ENCODE measurements around the gene SNX4. TPM values are rescaled to one million over a fixed set of nuclear protein-coding genes. Genes with fewer than 3 reads are reported as not detected.

Gene SNX4
- total and polyA plus RNA-seq, 5 donors from 2014 or later: 23.0 to 36.6 (median 26.0) TPM

- Mint-ChIP-seq H3K4me3 (no peak overlapping the region), H3K27me3 (no peaks in the 10 kb centered on the region), H3K27ac (no peak overlapping the region), H3K36me3 (peaks cover 25% of the 10 kb centered on the region), H3K4me1 (no peaks in the 10 kb centered on the region), H3K9me3 (no peaks in the 10 kb centered on the region)
- ATAC-seq (ENCODE audit: low read depth in 2 of 2) (no peak), DNase-seq (no peak)
- H3K27me3 ChIP-seq (ENCODE audit: control insufficient read depth, insufficient read depth, low read length): no peaks in the 10 kb centered on the region
- no peaks in the 10 kb centered on the region for H3K9me3 ChIP-seq (ENCODE audit: control insufficient read depth in 2 of 2, low read length in 2 of 2)
- peaks cover 32% of the 10 kb centered on the region for H3K36me3 ChIP-seq (ENCODE audit: control insufficient read depth, insufficient read depth, low read length)
- no peak overlapping the region for H3K4me3 ChIP-seq (ENCODE audit: low read depth, low read length)
- H3K4me1 ChIP-seq (ENCODE audit: control insufficient read depth, insufficient read depth, low read length, poor library complexity, severe bottlenecking): no peaks in the 10 kb centered on the region
- no peak overlapping the region for H3K27ac ChIP-seq (ENCODE audit: insufficient read depth, low read length, poor library complexity, severe bottlenecking)
These were observed 58.1 kb downstream of the SNX4 start for GRCh38 chr3:125461896-125462295.

- no peak overlapping the region for H3K4me3 Mint-ChIP-seq
- no peak overlapping the region for H3K4me3 ChIP-seq (ENCODE audit: low read depth, low read length)
- no peaks in the 10 kb centered on the region for H3K27me3 Mint-ChIP-seq
- no peak overlapping the region for H3K27ac Mint-ChIP-seq
- no peaks in the 10 kb centered on the region for H3K4me1 Mint-ChIP-seq
- H3K9me3 ChIP-seq (ENCODE audit: control insufficient read depth in 2 of 2, low read length in 2 of 2): no peaks in the 10 kb centered on the region
- H3K27ac ChIP-seq (ENCODE audit: insufficient read depth, low read length, poor library complexity, severe bottlenecking): no peak overlapping the region
- DNase-seq: no peak
- no peaks in the 10 kb centered on the region for H3K4me1 ChIP-seq (ENCODE audit: control insufficient read depth, insufficient read depth, low read length, poor library complexity, severe bottlenecking)
- no peaks in the 10 kb centered on the region for H3K9me3 Mint-ChIP-seq
- peaks cover 44% of the 10 kb centered on the region for H3K36me3 ChIP-seq (ENCODE audit: control insufficient read depth, insufficient read depth, low read length)
- H3K27me3 ChIP-seq (ENCODE audit: control insufficient read depth, insufficient read depth, low read length): no peaks in the 10 kb centered on the region
- peaks cover 33% of the 10 kb centered on the region for H3K36me3 Mint-ChIP-seq
- no peak for ATAC-seq (ENCODE audit: low read depth in 2 of 2)
These were observed 59.8 kb downstream of the SNX4 start for GRCh38 chr3:125460233-125460632.

- H3K36me3 Mint-ChIP-seq: peaks cover 17% of the 10 kb centered on the region
- no peak for ATAC-seq (ENCODE audit: low read depth in 2 of 2)
- no peak for DNase-seq
- H3K27me3 ChIP-seq (ENCODE audit: control insufficient read depth, insufficient read depth, low read length): no peaks in the 10 kb centered on the region
- no peak overlapping the region for H3K27ac ChIP-seq (ENCODE audit: insufficient read depth, low read length, poor library complexity, severe bottlenecking)
- H3K4me3 ChIP-seq (ENCODE audit: low read depth, low read length): no peak overlapping the region
- H3K9me3 Mint-ChIP-seq: peaks cover 0 to 5% (median 0%) of the 10 kb centered on the region in 7 donors
- no peaks in the 10 kb centered on the region for H3K27me3 Mint-ChIP-seq
- no peak overlapping the region for H3K4me3 Mint-ChIP-seq
- peaks cover 24% of the 10 kb centered on the region for H3K36me3 ChIP-seq (ENCODE audit: control insufficient read depth, insufficient read depth, low read length)
- no peak overlapping the region for H3K27ac Mint-ChIP-seq
- no peaks in the 10 kb centered on the region for H3K4me1 ChIP-seq (ENCODE audit: control insufficient read depth, insufficient read depth, low read length, poor library complexity, severe bottlenecking)
- H3K9me3 ChIP-seq (ENCODE audit: control insufficient read depth in 2 of 2, low read length in 2 of 2): no peaks in the 10 kb centered on the region
- H3K4me1 Mint-ChIP-seq: no peaks in the 10 kb centered on the region
These were observed 76.1 kb downstream of the SNX4 start for GRCh38 chr3:125443923-125444322.

GRCh38 chr3:125442506-125442905, 77.5 kb downstream of the SNX4 start:
- Mint-ChIP-seq H3K36me3 (peaks cover 15% of the 10 kb centered on the region), H3K27me3 (no peaks in the 10 kb centered on the region), H3K4me3 (no peak overlapping the region), H3K27ac (no peak overlapping the region), H3K9me3 (peaks cover 0 to 5% (median 0%) of the 10 kb centered on the region in 7 donors), H3K4me1 (peaks cover 0 to 2% (median 0%) of the 10 kb centered on the region in 4 donors)
- H3K27me3 ChIP-seq (ENCODE audit: control insufficient read depth, insufficient read depth, low read length): no peaks in the 10 kb centered on the region
- no peaks in the 10 kb centered on the region for H3K9me3 ChIP-seq (ENCODE audit: control insufficient read depth in 2 of 2, low read length in 2 of 2)
- no peak for ATAC-seq (ENCODE audit: low read depth in 2 of 2)
- DNase-seq: no peak
- H3K27ac ChIP-seq (ENCODE audit: insufficient read depth, low read length, poor library complexity, severe bottlenecking): no peak overlapping the region
- no peaks in the 10 kb centered on the region for H3K4me1 ChIP-seq (ENCODE audit: control insufficient read depth, insufficient read depth, low read length, poor library complexity, severe bottlenecking)
- H3K36me3 ChIP-seq (ENCODE audit: control insufficient read depth, insufficient read depth, low read length): peaks cover 14% of the 10 kb centered on the region
- H3K4me3 ChIP-seq (ENCODE audit: low read depth, low read length): no peak overlapping the region

GRCh38 chr3:125440970-125441369, 79.0 kb downstream of the SNX4 start:
- no peaks in the 10 kb centered on the region for H3K27me3 Mint-ChIP-seq
- H3K27ac Mint-ChIP-seq: no peak overlapping the region
- H3K4me1 Mint-ChIP-seq: peaks cover 0 to 2% (median 0%) of the 10 kb centered on the region in 4 donors

GRCh38 chr3:125440559-125440955, 79.4 kb downstream of the SNX4 start:
- no peak for ATAC-seq (ENCODE audit: low read depth in 2 of 2)
- no peak overlapping the region for H3K4me3 Mint-ChIP-seq
- peaks cover 11% of the 10 kb centered on the region for H3K36me3 Mint-ChIP-seq
- Histone ChIP-seq H3K36me3 (ENCODE audit: control insufficient read depth, insufficient read depth, low read length) (no peaks in the 10 kb centered on the region), H3K4me3 (ENCODE audit: low read depth, low read length) (no peak overlapping the region), H3K4me1 (ENCODE audit: control insufficient read depth, insufficient read depth, low read length, poor library complexity, severe bottlenecking) (no peaks in the 10 kb centered on the region), H3K9me3 (ENCODE audit: control insufficient read depth in 2 of 2, low read length in 2 of 2) (no peaks in the 10 kb centered on the region), H3K27me3 (ENCODE audit: control insufficient read depth, insufficient read depth, low read length) (no peaks in the 10 kb centered on the region), H3K27ac (ENCODE audit: insufficient read depth, low read length, poor library complexity, severe bottlenecking) (no peak overlapping the region)
- peaks cover 0 to 2% (median 0%) of the 10 kb centered on the region in 4 donors for H3K4me1 Mint-ChIP-seq
- H3K27me3 Mint-ChIP-seq: no peaks in the 10 kb centered on the region
- no peak for DNase-seq
- H3K9me3 Mint-ChIP-seq: peaks cover 0 to 5% (median 0%) of the 10 kb centered on the region in 7 donors
- H3K27ac Mint-ChIP-seq: no peak overlapping the region

More at GRCh38 chr3:125440970-125441369, 79.0 kb downstream of the SNX4 start:
- Histone ChIP-seq H3K4me1 (ENCODE audit: control insufficient read depth, insufficient read depth, low read length, poor library complexity, severe bottlenecking) (no peaks in the 10 kb centered on the region), H3K9me3 (ENCODE audit: control insufficient read depth in 2 of 2, low read length in 2 of 2) (no peaks in the 10 kb centered on the region), H3K27ac (ENCODE audit: insufficient read depth, low read length, poor library complexity, severe bottlenecking) (no peak overlapping the region), H3K36me3 (ENCODE audit: control insufficient read depth, insufficient read depth, low read length) (no peaks in the 10 kb centered on the region), H3K4me3 (ENCODE audit: low read depth, low read length) (no peak overlapping the region), H3K27me3 (ENCODE audit: control insufficient read depth, insufficient read depth, low read length) (no peaks in the 10 kb centered on the region)
- no peak overlapping the region for H3K4me3 Mint-ChIP-seq
- ATAC-seq (ENCODE audit: low read depth in 2 of 2) (no peak), DNase-seq (no peak)
- H3K36me3 Mint-ChIP-seq: peaks cover 11% of the 10 kb centered on the region
- peaks cover 0 to 5% (median 0%) of the 10 kb centered on the region in 7 donors for H3K9me3 Mint-ChIP-seq

- no peak overlapping the region for H3K27ac ChIP-seq (ENCODE audit: insufficient read depth, low read length, poor library complexity, severe bottlenecking)
- no peak overlapping the region for H3K27ac Mint-ChIP-seq
- DNase-seq (peak; percentile 37 to 50 (median 49)), ATAC-seq (ENCODE audit: low read depth in 2 of 2) (peak in 1 of 2 donors; percentile 42)
- no peak overlapping the region for H3K4me3 ChIP-seq (ENCODE audit: low read depth, low read length)
- no peaks in the 10 kb centered on the region for H3K27me3 Mint-ChIP-seq
- no peak overlapping the region for H3K4me3 Mint-ChIP-seq
- peaks cover 0 to 5% (median 2%) of the 10 kb centered on the region in 4 donors for H3K4me1 Mint-ChIP-seq
- peaks cover 5% of the 10 kb centered on the region for H3K36me3 Mint-ChIP-seq
- no peaks in the 10 kb centered on the region for H3K27me3 ChIP-seq (ENCODE audit: control insufficient read depth, insufficient read depth, low read length)
- no peaks in the 10 kb centered on the region for H3K4me1 ChIP-seq (ENCODE audit: control insufficient read depth, insufficient read depth, low read length, poor library complexity, severe bottlenecking)
- H3K9me3 Mint-ChIP-seq: peaks cover 0 to 3% (median 0%) of the 10 kb centered on the region in 7 donors
- no peaks in the 10 kb centered on the region for H3K9me3 ChIP-seq (ENCODE audit: control insufficient read depth in 2 of 2, low read length in 2 of 2)
- H3K36me3 ChIP-seq (ENCODE audit: control insufficient read depth, insufficient read depth, low read length): no peaks in the 10 kb centered on the region
These were observed 82.2 kb downstream of the SNX4 start for GRCh38 chr3:125437631-125438435.

GRCh38 chr3:125436921-125437320, 83.1 kb downstream of the SNX4 start:
- Mint-ChIP-seq H3K27me3 (no peaks in the 10 kb centered on the region), H3K36me3 (no peaks in the 10 kb centered on the region), H3K4me1 (peaks cover 0 to 5% (median 2%) of the 10 kb centered on the region in 4 donors), H3K27ac (no peak overlapping the region), H3K4me3 (no peak overlapping the region), H3K9me3 (no peaks in the 10 kb centered on the region)
- no peaks in the 10 kb centered on the region for H3K4me1 ChIP-seq (ENCODE audit: control insufficient read depth, insufficient read depth, low read length, poor library complexity, severe bottlenecking)
- H3K4me3 ChIP-seq (ENCODE audit: low read depth, low read length): no peak overlapping the region
- no peaks in the 10 kb centered on the region for H3K9me3 ChIP-seq (ENCODE audit: control insufficient read depth in 2 of 2, low read length in 2 of 2)
- ATAC-seq (ENCODE audit: low read depth in 2 of 2) (no peak), DNase-seq (no peak)
- H3K36me3 ChIP-seq (ENCODE audit: control insufficient read depth, insufficient read depth, low read length): no peaks in the 10 kb centered on the region
- H3K27ac ChIP-seq (ENCODE audit: insufficient read depth, low read length, poor library complexity, severe bottlenecking): no peak overlapping the region
- no peaks in the 10 kb centered on the region for H3K27me3 ChIP-seq (ENCODE audit: control insufficient read depth, insufficient read depth, low read length)

All from CD4-positive, CD25-positive, alpha-beta regulatory T cell (primary cell).